22Rv1 (cell line): Measurements from ENCODE around the gene UFC1.

Experiments used
- ZFX ChIP-seq: fragments of 450-650 bp; IDR thresholded peaks from 2 replicates; pipeline ENCODE4 v1.6.1; 2017; ENCODE audit warnings: antibody characterized with exemption, borderline replicate concordance
- TF ChIP-seq, protein P1 (sequence below): fragments of 450-650 bp; IDR thresholded peaks from 2 replicates; pipeline ENCODE4 v1.5.1; 2017; ENCODE audit warnings: mild to moderate bottlenecking

DNA sequence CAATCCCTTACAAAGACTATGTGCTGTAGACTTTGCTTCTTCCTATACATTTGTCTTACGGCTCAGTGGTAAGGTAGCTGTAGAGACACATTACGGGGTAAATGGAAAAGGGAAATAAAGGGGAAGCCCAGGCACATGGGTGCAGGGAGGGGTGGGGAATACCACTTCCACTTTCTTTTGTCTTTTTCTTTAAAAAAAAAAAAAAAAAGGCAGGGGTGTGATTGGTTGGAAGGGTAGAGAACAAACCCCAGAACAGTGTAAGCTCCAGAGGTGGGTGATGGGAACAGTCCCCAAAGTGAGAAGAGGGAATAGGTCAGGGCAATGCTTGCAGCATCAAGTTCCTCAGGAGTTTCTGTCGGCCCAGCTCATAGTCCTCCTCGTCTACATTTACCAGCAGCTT is 31.9 kb upstream of the UFC1 start:
- TF ChIP-seq, protein P1, sequence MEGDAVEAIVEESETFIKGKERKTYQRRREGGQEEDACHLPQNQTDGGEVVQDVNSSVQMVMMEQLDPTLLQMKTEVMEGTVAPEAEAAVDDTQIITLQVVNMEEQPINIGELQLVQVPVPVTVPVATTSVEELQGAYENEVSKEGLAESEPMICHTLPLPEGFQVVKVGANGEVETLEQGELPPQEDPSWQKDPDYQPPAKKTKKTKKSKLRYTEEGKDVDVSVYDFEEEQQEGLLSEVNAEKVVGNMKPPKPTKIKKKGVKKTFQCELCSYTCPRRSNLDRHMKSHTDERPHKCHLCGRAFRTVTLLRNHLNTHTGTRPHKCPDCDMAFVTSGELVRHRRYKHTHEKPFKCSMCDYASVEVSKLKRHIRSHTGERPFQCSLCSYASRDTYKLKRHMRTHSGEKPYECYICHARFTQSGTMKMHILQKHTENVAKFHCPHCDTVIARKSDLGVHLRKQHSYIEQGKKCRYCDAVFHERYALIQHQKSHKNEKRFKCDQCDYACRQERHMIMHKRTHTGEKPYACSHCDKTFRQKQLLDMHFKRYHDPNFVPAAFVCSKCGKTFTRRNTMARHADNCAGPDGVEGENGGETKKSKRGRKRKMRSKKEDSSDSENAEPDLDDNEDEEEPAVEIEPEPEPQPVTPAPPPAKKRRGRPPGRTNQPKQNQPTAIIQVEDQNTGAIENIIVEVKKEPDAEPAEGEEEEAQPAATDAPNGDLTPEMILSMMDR, result no peak
- no peak for TF ChIP-seq ZFX
